K562 (cell line): Measurements from ENCODE around the gene ARMS2. TPM values are rescaled to one million over a fixed set of nuclear protein-coding genes. Genes with fewer than 3 reads are reported as not detected.

ENCODE experiments used
- ATAC-seq: fragments of 200-7000 bp; cut with Tn5 transposase; 3 replicates; pipeline ENCODE4 v1.9.1; 2020; ENCODE audit warnings: moderate library complexity
- BruUV-seq: library from RNA; stranded (reverse); fragments of 400-500 nt; replicated peaks from 2 replicates; lab custom pipeline; 2021; lab: Mats Ljungman, UMichigan
- CTCF ChIA-PET: fragments of 300-600 bp; formaldehyde crosslinking; extraction: SDS; loops from one replicate; lab custom pipeline; 2021; ENCODE audit warnings: low intra/inter-chr PET ratio; lab: Yijun Ruan, JAX
- POLR2A ChIA-PET: fragments of 300-600, 350-650 bp; sonication (Branson Sonifier 250); formaldehyde crosslinking; extraction: SDS; loops from one replicate; lab custom pipeline; 2021; ENCODE audit warnings: antibody characterized with exemption, inconsistent platforms; lab: Yijun Ruan, JAX
- DNase-seq, 4 experiments: peaks; one replicate each; pipeline versions ENCODE4 v3.0.0 to v3.0.0-alpha.2; 2011 to 2018; ENCODE audit warnings: low spot score in 3 of 4, mixed read lengths in 3 of 4; ENCODE audit errors: extremely low read depth in 1 of 4
- FAIRE-seq: peaks from 2 replicates; lab custom pipeline; 2011; peaks lifted over from hg19 to GRCh38; lab: Jason Lieb, UNC
- H2AFZ ChIP-seq: 2 replicates; pipeline ENCODE4 v1.6.0; 2011; ENCODE audit warnings: low read depth, low read length, control low read depth, inconsistent platforms
- H3K27ac ChIP-seq: fragments of 200-600 bp; 3 replicates; pipeline ENCODE4 v1.8.0; 2011; ENCODE audit warnings: low read depth, mild to moderate bottlenecking, control low read depth, inconsistent platforms, low read length, moderate library complexity, mixed read lengths; ENCODE audit errors: extremely low read depth
- H3K27me3 ChIP-seq, 2 experiments: fragments of 300-600 bp in 1 of 2; 2 replicates in 1 of 2; 3 replicates in 1 of 2; pipeline versions ENCODE4 v1.6.0 to v1.8.0; 2011; ENCODE audit warnings: inconsistent platforms in 2 of 2, low read length in 2 of 2, mild to moderate bottlenecking in 1 of 2, mixed read lengths in 1 of 2, moderate library complexity in 1 of 2; ENCODE audit not compliant: control insufficient read depth in 2 of 2, insufficient read depth in 2 of 2
- H3K36me3 ChIP-seq: fragments of 300-600 bp; 3 replicates; pipeline ENCODE4 v1.8.0; 2011; ENCODE audit warnings: mild to moderate bottlenecking, low read length, inconsistent platforms; ENCODE audit not compliant: control insufficient read depth, insufficient read depth
- H3K4me1 ChIP-seq, 2 experiments: fragments of 200-600 bp in 1 of 2; replicated peaks in 1 of 2; 2 replicates in 1 of 2; 3 replicates in 1 of 2; pipeline versions ENCODE4 v1.5.1 to v1.8.0; 2011; ENCODE audit warnings: inconsistent platforms in 2 of 2, low read length in 2 of 2, mild to moderate bottlenecking in 1 of 2, mixed read lengths in 1 of 2, moderate library complexity in 1 of 2; ENCODE audit not compliant: control insufficient read depth in 2 of 2, insufficient read depth in 2 of 2
- H3K4me2 ChIP-seq: 2 replicates; pipeline ENCODE4 v1.6.1; 2011; ENCODE audit warnings: low read length, control low read depth, inconsistent platforms, mixed read lengths; ENCODE audit not compliant: insufficient read depth
- H3K4me3 ChIP-seq: fragments of 200-600 bp; sonication (generic), shearing (Covaris generic); 2 replicates; pipeline ENCODE4 v1.5.1; 2016; ENCODE audit warnings: control low read depth, inconsistent platforms
- H3K79me2 ChIP-seq: fragments of 200-600 bp; 3 replicates; pipeline ENCODE4 v1.8.0; 2011; ENCODE audit warnings: low read length, inconsistent platforms; ENCODE audit not compliant: control insufficient read depth, insufficient read depth
- H3K9ac ChIP-seq, 2 experiments: 2 replicates each; pipeline versions ENCODE4 v1.6.0 to v1.6.1; 2011; ENCODE audit warnings: low read depth in 2 of 2, low read length in 2 of 2, control low read depth in 1 of 2, inconsistent platforms in 1 of 2, mild to moderate bottlenecking in 1 of 2, mixed read lengths in 1 of 2; ENCODE audit not compliant: insufficient read depth in 1 of 2
- H3K9me1 ChIP-seq: one replicate; pipeline ENCODE4 v1.6.0; 2011; ENCODE audit warnings: inconsistent platforms, mild to moderate bottlenecking, low read length, moderate library complexity; ENCODE audit not compliant: control insufficient read depth, insufficient read depth
- H3K9me3 ChIP-seq: replicated peaks from 2 replicates; pipeline ENCODE4 v1.5.1; 2011; ENCODE audit warnings: low read depth, low read length, inconsistent platforms; ENCODE audit not compliant: control insufficient read depth, insufficient read depth
- H4K20me1 ChIP-seq: replicated peaks from 2 replicates; pipeline ENCODE4 v1.6.1; 2011; ENCODE audit warnings: low read length, inconsistent platforms, mixed read lengths; ENCODE audit not compliant: control insufficient read depth, insufficient read depth
- ELF4 ChIP-seq: fragments of 450-650 bp; formaldehyde crosslinking; IDR thresholded peaks from 2 replicates; pipeline ENCODE4 v1.4.0; 2022; ENCODE audit warnings: missing genetic modification characterization
- ILF3 ChIP-seq: fragments of 450-650 bp; IDR thresholded peaks from 2 replicates; pipeline ENCODE4 v1.6.1; 2018; ENCODE audit warnings: antibody characterized with exemption, mild to moderate bottlenecking, moderate library complexity, borderline replicate concordance
- MCM3 ChIP-seq: fragments of 450-650 bp; IDR thresholded peaks from 2 replicates; pipeline ENCODE4 v1.6.1; 2016
- PTTG1 ChIP-seq: fragments of 450-650 bp; IDR thresholded peaks from 2 replicates; pipeline ENCODE4 v1.6.1; 2016; ENCODE audit warnings: low read depth, mild to moderate bottlenecking, missing genetic modification characterization, missing compliant biosample characterization
- RBBP5 ChIP-seq: fragments of 200-600 bp; sonication (generic); IDR thresholded peaks from 2 replicates; pipeline ENCODE4 v1.6.1; 2012; ENCODE audit warnings: borderline replicate concordance, mild to moderate bottlenecking, low read length, control low read depth, inconsistent platforms; ENCODE audit not compliant: insufficient read depth, poor library complexity, severe bottlenecking
- RFX7 ChIP-seq: fragments of 250-450 bp; sonication (Bioruptor Pico); IDR thresholded peaks from 2 replicates; pipeline ENCODE4 v1.5.1; 2021; ENCODE audit warnings: mild to moderate bottlenecking
- TRIM24 ChIP-seq, 2 experiments: fragments of 450-650 bp; IDR thresholded peaks; 2 replicates each; pipeline ENCODE4 v1.6.1; 2016
- ZNF23 ChIP-seq: fragments of 250-450 bp; sonication (Bioruptor Pico); IDR thresholded peaks from 2 replicates; pipeline ENCODE4 v1.4.0; 2020; ENCODE audit warnings: mild to moderate bottlenecking
- ZNF586 ChIP-seq: fragments of 450-650 bp; formaldehyde crosslinking; conservative IDR thresholded peaks from 2 replicates; pipeline ENCODE4 v1.4.0; 2020; ENCODE audit warnings: mild to moderate bottlenecking, moderate library complexity
- ZSCAN29 ChIP-seq: fragments of 450-650 bp; IDR thresholded peaks from 2 replicates; pipeline ENCODE4 v1.6.1; 2017
- WGBS: fragments of 100-300 bp; shearing (Covaris generic); methylation state at CpG from one replicate; pipeline ENCODE4 v1.1.6; 2016; ENCODE audit warnings: low coverage, mixed read lengths; ENCODE audit not compliant: insufficient coverage; ENCODE audit errors: missing lambda C conversion rate; 5-methylcytosine and 5-hydroxymethylcytosine counted together
- in situ Hi-C: fragments of 300-500 bp; cut with MboI; formaldehyde crosslinking; loops from 4 replicates; pipeline ENCODE4 v1.15.0; 2018; ENCODE audit warnings: inconsistent platforms, mixed read lengths
- intact Hi-C: fragments of 100-400 bp; cut with micrococcal nuclease; formaldehyde crosslinking; loops from 2 replicates; pipeline ENCODE4 v1.14.2; 2022
- polyA plus RNA-seq, 8 experiments: library from polyadenylated mRNA; depleted of rRNA in 4 of 8; stranded (reverse) in 5 of 8; unstranded in 3 of 8; fragments of >200 nt; fragmentation: Nextera tagmentation in 2 of 8; fragmentation: Illumina TruSeq in 1 of 8; extraction: Ambion mirVana in 2 of 8; extraction: Trizol in 1 of 8; gene quantifications; 2 replicates each; pipeline versions ENCODE4 v1.2.1 to v1.2.3, GENCODE V29; 2011 to 2014; ENCODE audit warnings: inconsistent platforms in 1 of 8, missing spikeins in 1 of 8
- total RNA-seq, 7 experiments: library from RNA; depleted of rRNA in 6 of 7; stranded (reverse); fragments of >200 nt in 6 of 7; fragmentation: Illumina TruSeq in 2 of 7; extraction: Trizol in 2 of 7; gene quantifications; 2 replicates each; pipeline versions ENCODE4 v1.2.1 to v1.2.3, GENCODE V29; 2011 to 2021; ENCODE audit warnings: low replicate concordance in 1 of 7
- TF ChIP-seq, protein P1 (sequence below): fragments of 450-650 bp; IDR thresholded peaks from 2 replicates; pipeline ENCODE4 v1.6.1; 2016; ENCODE audit warnings: antibody characterized with exemption

Gene ARMS2
- total and polyA plus RNA-seq, 9 of the 15 experiments (the other 6 are each of a cell fraction or from before 2014, with no cell fraction given) = not detected

- H2AFZ ChIP-seq = no peak overlapping the region
- POLR2A ChIA-PET = no interaction called here
- no peaks in the 10 kb centered on the region for H3K36me3 ChIP-seq
- no peaks in the 10 kb centered on the region; the same call in 1 of the 2 replicates for H4K20me1 ChIP-seq
- WGBS = 0% methylated on average over 2 of the region's 6 CpGs
- no TSS peak for BruUV-seq
- no peak overlapping the region for H3K4me3 ChIP-seq
- in situ Hi-C loops (no loop called here), intact Hi-C loops (no loop called here)
- no peak overlapping the region for H3K27ac ChIP-seq
- H3K9me1 ChIP-seq = no peaks in the 10 kb centered on the region
- FAIRE-seq (no peak), DNase-seq (no peak), ATAC-seq (no peak)
- H3K9me3 ChIP-seq = no peaks in the 10 kb centered on the region
- H3K79me2 ChIP-seq = no peaks in the 10 kb centered on the region
- no peak overlapping the region for H3K9ac ChIP-seq
- peaks cover 0 to 13% of the 10 kb centered on the region in 2 experiments; a peak in 2 of 5 replicates for H3K27me3 ChIP-seq
- H3K4me1 ChIP-seq = no peaks in the 10 kb centered on the region
- H3K4me2 ChIP-seq = no peak overlapping the region
- TF ChIP-seq ZNF586 = no peak
- TF ChIP-seq RFX7 = no peak
- TF ChIP-seq TRIM24 (IDR thresholded peaks at IDR 0.05) = no peak
- no peak for TF ChIP-seq ZSCAN29
- TF ChIP-seq ELF4 (CRISPR knock-in tag) = no peak
- TF ChIP-seq, protein P1, sequence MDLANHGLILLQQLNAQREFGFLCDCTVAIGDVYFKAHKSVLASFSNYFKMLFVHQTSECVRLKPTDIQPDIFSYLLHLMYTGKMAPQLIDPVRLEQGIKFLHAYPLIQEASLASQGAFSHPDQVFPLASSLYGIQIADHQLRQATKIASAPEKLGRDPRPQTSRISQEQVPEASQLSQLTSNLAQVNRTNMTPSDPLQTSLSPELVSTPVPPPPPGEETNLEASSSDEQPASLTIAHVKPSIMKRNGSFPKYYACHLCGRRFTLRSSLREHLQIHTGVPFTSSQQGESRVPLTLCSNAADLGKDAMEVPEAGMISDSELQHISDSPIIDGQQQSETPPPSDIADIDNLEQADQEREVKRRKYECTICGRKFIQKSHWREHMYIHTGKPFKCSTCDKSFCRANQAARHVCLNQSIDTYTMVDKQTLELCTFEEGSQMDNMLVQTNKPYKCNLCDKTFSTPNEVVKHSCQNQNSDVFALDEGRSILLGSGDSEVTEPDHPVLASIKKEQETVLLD = no peak
- TF ChIP-seq PTTG1 (tag) = no peak
- no peak for TF ChIP-seq ILF3
- no peak for TF ChIP-seq RBBP5
- TF ChIP-seq ZNF23 = no peak
- TF ChIP-seq MCM3 = no peak
- CTCF ChIA-PET = no interaction called here
Measured at GRCh38 chr10:122476333-122476695, 21.9 kb downstream of the ARMS2 start.
